HG03039 (cell line): ENCODE measurements around the gene TMEM132A.

Experiments used
- ATAC-seq: cut with Tn5 transposase; IDR thresholded peaks from one replicate; pipeline ENCODE4 v1.9.1; 2021; ENCODE audit warnings: mild to moderate bottlenecking, moderate library complexity; ENCODE audit not compliant: unreplicated experiment

The TMEM132A gene

DNA sequence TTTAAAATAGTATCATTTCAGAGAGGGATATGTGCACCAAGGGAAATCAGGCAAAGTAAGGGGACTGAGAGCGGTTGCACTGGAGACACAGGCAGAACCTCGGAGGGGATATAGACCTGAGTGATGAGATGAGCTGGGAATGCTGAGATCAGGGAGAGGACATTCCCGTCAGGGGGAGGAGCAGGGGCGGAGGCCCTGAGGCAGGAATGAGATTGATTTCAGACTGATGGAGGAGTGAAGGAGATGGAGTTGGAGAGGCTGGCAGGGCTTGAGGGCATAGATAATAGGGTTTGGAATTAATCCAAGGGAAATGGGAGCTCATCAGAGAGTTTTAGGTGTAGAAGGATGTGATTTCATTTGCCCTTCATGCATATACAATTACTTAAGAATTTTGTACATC is 60.4 kb downstream of the TMEM132A start:
- ATAC-seq: no peak

GRCh38 chr11:60985501-60985900 is 61.2 kb downstream of the TMEM132A start:
- ATAC-seq: no peak

DNA sequence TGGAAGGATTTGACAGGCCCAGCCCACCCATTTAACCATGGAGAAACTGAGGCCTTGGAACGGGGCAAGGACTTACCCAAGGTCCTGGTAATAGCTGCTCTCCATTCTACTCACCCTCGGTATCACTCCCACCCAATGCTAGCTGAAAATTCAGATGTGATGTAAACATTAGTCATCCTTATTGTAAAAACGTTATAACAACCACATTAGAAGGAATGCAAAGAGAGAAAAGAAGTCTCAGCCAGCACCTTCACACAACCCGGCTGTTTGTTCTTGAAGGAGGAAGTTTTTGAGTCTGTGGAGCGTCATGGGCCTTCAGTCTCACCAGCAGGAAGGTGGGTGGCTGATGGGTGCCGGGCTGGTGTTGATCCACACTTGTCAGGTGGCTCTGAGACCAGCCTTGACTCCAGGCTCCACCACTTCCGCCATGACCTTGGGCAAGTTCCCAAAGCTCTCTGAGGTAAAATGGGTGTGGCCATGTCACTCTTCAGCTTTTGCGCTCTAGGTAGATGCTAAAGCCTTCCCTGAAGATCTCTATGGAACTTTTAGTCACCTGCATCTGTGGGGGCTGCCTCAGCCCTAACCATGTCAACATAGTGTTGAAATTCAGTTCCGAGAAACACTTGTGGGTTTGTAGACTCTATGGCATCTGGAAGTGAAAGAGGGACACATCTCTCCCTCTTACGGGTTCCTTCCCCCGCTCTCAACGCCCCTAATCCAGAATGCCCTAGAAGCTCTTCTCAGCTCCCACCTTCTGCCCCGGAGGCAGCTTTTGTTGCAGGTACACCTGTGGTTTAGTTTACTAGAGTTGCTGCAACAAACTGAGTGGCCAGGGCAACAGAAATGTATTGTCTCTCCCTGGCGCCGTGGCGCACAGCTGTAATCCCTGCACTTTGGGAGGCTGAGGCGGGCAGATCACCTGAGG is 62.0 kb downstream of the TMEM132A start:
- no peak for ATAC-seq
